Measurements from ENCODE around the gene AP3B1.
"Not testable (repeated sequence)": the region's sequence is repeated elsewhere in the genome, so short reads cannot be mapped to it uniquely, and the experiment has no call there.

GRCh38 chr5:78188681-78189080, 105.8 kb downstream of the AP3B1 start:
- TF ChIP-seq CTCF (conservative IDR thresholded peaks at IDR 0.05; ENCODE audit: low read length); EZH2phosphoT487 (IDR thresholded peaks at IDR 0.05; ENCODE audit: borderline replicate concordance, low read depth, low read length): not testable (repeated sequence)

All from OCI-LY7 (cell line).